ENCODE results near the gene BTNL3.

- no peak for TF ChIP-seq ZBTB43 (CRISPR knock-in tag; IDR thresholded peaks at IDR 0.05)
- no peak for TF ChIP-seq DDX20 (tag; IDR thresholded peaks at IDR 0.05; ENCODE audit: low read depth)
Measured at GRCh38 chr5:180969406-180969805, 19.2 kb upstream of the BTNL3 start.
